SK-N-MC (cell line): Measurements from ENCODE around the gene SERPINI1.

Source experiments
- EZH2 ChIP-seq: fragments of 200-600 bp; sonication (generic); IDR thresholded peaks from one replicate; pipeline ENCODE4 v1.6.1; 2017; ENCODE audit warnings: antibody characterized with exemption
- POLR2AphosphoS5 ChIP-seq: IDR thresholded peaks from 2 replicates; pipeline ENCODE4 v1.6.1; 2012; ENCODE audit warnings: mild to moderate bottlenecking, low read depth, low read length, borderline replicate concordance

DNA sequence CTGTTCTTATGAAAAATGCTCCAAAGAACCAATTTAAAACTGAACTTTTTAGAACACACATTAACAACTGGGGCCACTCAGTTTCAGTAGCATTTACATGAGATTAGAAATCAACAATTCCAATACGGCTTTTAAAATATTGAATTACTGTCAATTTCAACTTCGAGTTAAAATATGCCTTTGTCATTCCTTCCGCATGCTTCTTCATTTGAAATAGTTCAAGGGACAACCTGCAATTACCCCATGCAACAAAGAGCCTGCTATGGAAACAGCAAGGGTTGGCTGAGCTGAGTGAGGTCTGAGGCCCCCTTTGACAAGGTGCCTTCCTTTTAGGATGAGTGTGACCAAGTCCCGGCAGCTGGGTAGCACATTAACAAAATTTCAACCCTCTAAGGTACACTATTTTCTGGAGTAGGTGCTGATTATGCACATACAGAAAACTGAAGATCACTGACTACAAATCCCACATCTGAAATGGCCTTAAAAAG, 12.5 kb upstream of the SERPINI1 start:
- TF ChIP-seq POLR2AphosphoS5 (no peak), EZH2 (no peak)
